ENCODE results near the gene CAMKMT.

CAMKMT gene

GRCh38 chr2:44524347-44524926 lies 162.7 kb downstream of the CAMKMT start:
- ChIA-PET POLR2A (no interaction called here), CTCF (interaction anchor here (1.0 kb wide), 1 partner anchor 45 kb away, joined by 4 read pairs; no protein-coding TSS in a partner anchor)
- no peak for DNase-seq (ENCODE audit: low read depth, low spot score)
- TF ChIP-seq CTCF (IDR thresholded peaks at IDR 0.05; ENCODE audit: insufficient read depth, low read length, missing control alignments) = no peak
- H3K4me3 ChIP-seq (ENCODE audit: low read depth, low read length) = no peak overlapping the region

- POLR2A ChIA-PET = interaction anchor here (0.7 kb wide), 1 partner anchor 435 kb away, joined by 3 read pairs; no protein-coding TSS in a partner anchor
- DNase-seq (ENCODE audit: low read depth, low spot score) = no peak
- CTCF ChIA-PET = interaction anchor here (1.2 kb wide), 1 partner anchor 46 kb away, joined by 6 read pairs; no protein-coding TSS in a partner anchor
These were observed 164.6 kb downstream of the CAMKMT start for GRCh38 chr2:44526352-44526751.

GRCh38 chr2:44528595-44528994 lies 166.8 kb downstream of the CAMKMT start:
- peak; percentile 67 for DNase-seq (ENCODE audit: low read depth, low spot score)
- TF ChIP-seq CTCF (IDR thresholded peaks at IDR 0.05; ENCODE audit: insufficient read depth, low read length, missing control alignments) = no peak
- no peak overlapping the region for H3K4me3 ChIP-seq (ENCODE audit: low read depth, low read length)
- CTCF ChIA-PET = no interaction called here
- POLR2A ChIA-PET = no interaction called here

More at GRCh38 chr2:44526352-44526751, 164.6 kb downstream of the CAMKMT start:
- H3K4me3 ChIP-seq (ENCODE audit: low read depth, low read length) = no peak overlapping the region
- TF ChIP-seq CTCF (IDR thresholded peaks at IDR 0.05; ENCODE audit: insufficient read depth, low read length, missing control alignments) = no peak

GRCh38 chr2:44529448-44529847 lies 167.7 kb downstream of the CAMKMT start:
- POLR2A ChIA-PET = no interaction called here
- DNase-seq (ENCODE audit: low read depth, low spot score) = no peak
- no peak for TF ChIP-seq CTCF (IDR thresholded peaks at IDR 0.05; ENCODE audit: insufficient read depth, low read length, missing control alignments)
- CTCF ChIA-PET = no interaction called here
- no peak overlapping the region for H3K4me3 ChIP-seq (ENCODE audit: low read depth, low read length)

- CTCF ChIA-PET = no interaction called here
- POLR2A ChIA-PET = no interaction called here
- H3K4me3 ChIP-seq (ENCODE audit: low read depth, low read length) = no peak overlapping the region
- DNase-seq (ENCODE audit: low read depth, low spot score) = no peak
- TF ChIP-seq CTCF (IDR thresholded peaks at IDR 0.05; ENCODE audit: insufficient read depth, low read length, missing control alignments) = no peak
These were observed 169.5 kb downstream of the CAMKMT start for GRCh38 chr2:44531289-44531688.

GRCh38 chr2:44532031-44532430 lies 170.3 kb downstream of the CAMKMT start:
- DNase-seq (ENCODE audit: low read depth, low spot score) = no peak

More at GRCh38 chr2:44532031-44532430, 170.3 kb downstream of the CAMKMT start:
- ChIA-PET CTCF (no interaction called here), POLR2A (no interaction called here)
- no peak overlapping the region for H3K4me3 ChIP-seq (ENCODE audit: low read depth, low read length)
- no peak for TF ChIP-seq CTCF (IDR thresholded peaks at IDR 0.05; ENCODE audit: insufficient read depth, low read length, missing control alignments)

All from AG04449 (cell line).